ENCODE measurements around the gene PCDH9.
"Not testable (repeated sequence)": the region's sequence is repeated elsewhere in the genome, so short reads cannot be mapped to it uniquely, and the experiment has no call there.

The PCDH9 gene

DNA sequence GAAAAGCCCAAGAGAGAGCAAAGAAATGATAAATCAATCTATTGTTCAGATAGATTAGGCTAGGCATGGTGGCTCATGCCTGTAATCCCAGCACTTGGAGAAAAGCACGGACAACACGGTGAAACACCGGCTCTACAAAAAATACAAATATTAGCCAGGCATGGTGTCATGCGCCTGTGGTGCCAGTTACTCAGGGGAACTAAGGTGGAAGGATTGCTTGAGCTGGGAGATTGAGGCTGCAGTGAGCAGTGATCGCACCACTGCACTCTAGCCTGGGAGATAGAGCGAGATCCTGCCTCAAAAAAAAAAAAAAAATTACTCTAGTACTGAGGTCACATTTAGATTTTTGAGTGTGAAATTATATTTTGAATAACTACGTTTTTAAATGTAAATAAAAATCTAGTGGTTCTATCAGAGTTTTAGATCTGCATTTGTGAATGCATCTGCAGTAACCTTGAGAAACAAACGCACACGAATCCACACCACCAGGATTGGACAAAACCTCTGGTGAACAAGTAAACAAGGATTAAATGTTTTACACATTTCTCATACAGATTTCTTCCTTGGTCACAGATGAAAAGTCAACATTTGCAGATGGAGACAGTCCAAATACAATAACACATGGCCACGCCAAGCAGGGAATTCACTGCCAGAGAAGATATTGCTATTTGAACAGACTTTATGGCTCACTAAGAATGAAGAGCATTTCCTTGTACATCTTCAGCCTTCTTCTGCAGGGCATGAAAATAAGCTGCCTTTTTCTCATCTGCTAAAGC lies 917.6 kb downstream of the PCDH9 start:
- DNase-seq, result peak; percentile 5

DNA sequence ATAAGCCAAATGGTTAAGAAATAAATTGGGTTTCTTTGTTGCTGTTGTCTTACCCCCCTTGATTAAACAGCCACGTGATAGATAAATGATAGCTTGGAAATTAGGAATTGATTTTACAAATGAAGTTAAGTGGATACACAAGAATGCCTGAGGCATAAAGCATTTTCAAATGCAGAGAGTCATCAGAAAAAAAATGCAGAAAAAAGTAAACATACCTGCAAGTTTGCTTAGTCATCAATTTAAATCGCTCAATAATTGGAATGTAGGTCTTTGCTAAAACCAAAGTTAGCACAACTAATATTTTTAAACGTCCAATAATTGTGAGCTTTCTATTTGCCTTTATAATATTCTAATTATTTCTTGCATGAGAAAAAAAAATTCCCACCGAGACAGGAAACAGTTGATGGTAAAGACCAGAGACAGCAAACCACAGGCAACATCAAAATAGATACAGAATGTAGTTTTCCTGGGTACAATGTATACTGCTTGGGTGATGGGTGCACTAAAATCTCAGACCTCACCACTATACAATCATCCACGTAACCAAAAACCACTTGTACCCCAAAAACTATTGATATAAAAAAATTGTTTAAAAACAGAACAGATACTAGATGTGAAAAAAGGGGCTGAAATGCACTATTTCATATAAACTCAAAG lies 924.0 kb downstream of the PCDH9 start:
- DNase-seq, result no peak

DNA sequence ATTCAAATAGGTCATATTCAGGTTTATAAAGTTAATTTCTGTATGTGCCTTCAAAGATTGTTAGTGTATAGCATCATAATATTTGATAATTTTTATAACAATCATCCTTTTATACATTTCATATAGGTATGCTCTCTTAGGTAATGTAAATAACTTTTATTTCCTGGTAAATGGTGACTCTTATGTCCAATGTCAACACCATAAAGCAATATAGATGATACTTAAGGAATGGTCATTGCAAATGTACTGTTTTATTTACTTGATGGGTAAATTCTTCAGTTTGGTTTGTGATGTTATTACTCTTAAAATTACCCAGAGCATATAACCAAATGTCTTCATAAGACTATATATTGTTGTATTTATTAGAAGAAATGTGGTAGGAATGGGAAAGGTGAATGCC lies 928.7 kb downstream of the PCDH9 start:
- no peak for DNase-seq

DNA sequence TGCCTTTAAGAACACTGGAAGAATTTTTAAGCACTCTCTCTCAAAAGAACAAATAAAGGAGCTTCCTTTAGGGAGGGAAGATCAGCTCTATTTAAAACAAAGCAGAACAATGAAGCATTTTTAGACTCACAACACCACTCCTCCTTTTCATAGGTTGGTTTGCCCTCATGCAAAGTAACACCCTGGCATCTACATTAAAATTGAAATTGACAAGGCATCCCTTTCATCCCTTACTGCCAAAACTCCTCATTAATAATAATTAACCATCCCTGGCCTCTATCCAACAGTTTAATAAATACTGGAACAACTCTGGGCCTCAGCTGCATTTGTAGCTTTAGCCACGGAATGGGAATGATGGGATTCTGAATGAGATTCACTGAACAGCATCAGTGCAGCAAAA lies 929.1 kb downstream of the PCDH9 start:
- DNase-seq, result no peak

DNA sequence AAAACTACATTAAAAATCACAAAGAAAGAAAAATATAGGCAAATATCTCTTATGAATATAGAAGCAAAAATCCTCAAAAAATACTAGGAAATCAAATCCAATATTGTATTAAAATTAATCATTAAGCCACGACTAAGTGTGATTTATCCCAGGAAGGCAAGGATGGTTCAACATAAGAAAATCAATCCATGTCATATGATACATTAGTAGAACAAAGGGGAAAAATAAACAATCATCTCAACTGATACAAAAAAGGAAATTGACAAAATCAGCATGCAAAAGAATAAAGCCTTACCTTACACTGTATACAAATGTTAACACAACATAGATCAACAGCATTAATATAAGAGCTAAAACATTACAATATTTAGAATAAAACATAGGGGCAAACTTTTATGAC lies 933.3 kb downstream of the PCDH9 start:
- no peak for DNase-seq

DNA sequence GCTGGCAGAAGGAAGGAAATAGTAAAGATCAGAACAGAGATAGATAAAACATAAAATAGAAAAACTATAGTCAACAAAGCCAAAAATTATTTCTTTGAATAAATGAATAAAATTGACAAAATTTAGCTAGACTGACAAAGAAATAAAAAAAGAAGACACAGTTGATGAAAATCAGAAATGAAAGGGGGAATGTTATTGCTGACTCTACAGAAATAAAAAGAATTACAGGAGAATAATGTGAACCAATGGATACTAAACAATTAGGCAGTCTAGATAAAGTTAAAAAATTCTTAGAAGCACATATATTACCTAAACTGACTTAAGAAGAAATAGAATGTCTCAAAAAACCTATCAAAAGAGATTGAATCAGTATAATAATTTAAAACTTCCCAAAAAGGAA lies 933.8 kb downstream of the PCDH9 start:
- no peak for DNase-seq

DNA sequence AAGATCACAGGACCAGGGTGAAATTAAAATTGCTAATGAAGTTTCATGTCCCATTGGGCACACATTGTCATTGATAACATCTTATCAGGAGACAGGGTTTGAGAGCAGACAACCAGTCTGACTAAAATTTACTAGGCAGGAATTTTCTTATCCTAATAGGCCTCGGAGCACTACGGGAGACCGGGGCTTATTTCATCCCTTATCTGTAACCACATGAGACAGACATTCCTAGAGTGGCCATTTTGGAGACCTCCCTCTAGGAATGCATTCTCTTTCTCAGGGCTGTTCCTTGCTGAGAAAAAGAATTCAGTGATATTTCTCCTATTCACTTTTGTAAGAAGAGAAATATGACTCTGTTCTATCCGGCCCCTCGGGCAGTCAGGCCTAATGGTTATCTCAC lies 943.3 kb downstream of the PCDH9 start:
- not testable (repeated sequence) for DNase-seq

DNA sequence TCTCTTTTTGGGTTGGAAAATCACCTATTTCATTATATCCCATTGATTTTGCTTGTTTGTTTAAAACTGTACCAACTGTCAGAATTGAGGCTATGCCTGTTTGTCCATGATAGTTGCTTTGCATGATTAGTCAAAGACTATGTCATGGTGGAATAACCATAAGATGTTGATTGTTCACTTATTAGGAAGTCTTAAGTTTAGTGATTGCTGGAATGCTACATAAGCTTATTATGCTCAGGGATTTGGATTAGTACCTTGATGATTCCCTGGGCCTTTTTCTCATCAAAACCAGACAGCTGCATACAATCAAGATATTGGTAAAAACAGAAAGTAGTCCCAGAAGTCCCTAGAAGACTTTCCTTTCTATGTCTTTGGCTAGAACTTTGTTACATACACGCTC lies 954.7 kb downstream of the PCDH9 start:
- no peak for DNase-seq

DNA sequence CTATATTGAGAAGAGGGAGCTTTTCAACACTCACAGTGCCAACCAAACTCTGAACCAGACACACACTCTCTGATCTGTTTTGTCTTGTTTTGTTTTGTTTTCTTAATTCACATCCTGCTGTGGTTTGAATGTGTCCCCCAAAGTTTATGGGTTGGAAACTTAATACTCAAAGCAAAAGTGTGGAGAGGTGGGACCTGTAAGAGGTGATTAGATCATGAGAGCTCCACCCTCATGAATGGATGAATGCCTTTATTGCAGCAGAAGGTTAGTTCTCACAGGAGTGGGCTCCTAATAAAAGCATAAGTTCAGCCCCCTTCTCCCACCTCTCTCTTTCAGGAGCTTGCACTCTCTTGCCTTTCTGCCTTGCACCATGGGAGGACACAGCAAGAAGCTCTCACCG lies 957.1 kb downstream of the PCDH9 start:
- DNase-seq, result no peak

DNA sequence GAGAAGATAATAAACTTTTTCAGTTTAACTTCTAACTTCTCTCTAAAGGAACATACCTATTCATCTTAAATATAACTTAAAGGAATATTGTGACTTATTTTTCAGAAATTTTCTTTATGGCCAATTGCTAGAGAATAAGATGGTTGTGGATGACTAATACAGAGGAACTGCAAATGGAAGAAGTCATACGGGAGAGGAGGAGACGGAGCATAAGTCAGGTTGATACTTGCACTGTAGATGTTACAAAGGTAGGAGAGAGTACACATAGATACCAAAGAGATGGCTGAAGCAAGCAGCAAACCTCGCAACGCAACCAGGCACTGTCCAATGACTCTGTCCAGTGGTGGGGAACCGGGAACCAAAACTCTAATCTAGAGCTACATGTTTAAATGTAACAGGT lies 963.4 kb downstream of the PCDH9 start:
- no peak for DNase-seq

DNA sequence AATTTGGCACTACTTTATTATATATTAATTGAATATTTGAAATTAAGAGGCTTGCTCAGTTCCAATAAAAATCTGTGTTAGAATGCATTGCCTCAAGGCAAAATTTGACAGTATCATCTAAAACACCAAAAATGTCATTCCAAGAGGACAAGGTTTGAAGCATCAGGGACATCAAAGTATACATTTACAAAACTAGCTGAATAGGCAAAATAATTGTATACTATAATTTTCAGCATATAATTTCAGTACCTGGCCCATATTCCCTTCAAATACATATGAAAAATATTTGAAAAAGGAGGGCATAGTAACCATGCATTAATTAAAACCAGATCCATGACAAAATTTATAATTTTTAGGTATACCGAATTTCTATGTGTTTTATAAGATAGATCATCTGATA lies 963.8 kb downstream of the PCDH9 start:
- DNase-seq, result no peak

DNA sequence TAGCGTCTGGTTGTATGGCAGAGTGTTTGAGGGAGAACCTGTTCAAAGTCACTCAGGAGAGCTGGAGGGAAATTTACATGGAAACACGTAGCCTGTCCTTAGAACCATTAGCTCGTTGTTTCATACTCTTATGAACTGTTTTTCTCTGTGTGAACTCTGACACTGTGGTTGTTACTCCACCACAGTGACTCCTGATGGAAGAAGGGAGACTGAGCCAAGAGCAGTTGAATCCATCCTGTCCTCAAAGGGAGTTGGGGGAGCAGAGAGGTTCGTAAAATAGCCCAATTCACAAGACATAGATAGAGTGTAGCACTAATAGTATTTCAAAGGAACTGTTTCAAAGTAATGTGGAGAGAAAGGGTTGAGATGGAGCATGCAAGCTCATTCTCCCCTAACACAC lies 964.8 kb downstream of the PCDH9 start:
- no peak for DNase-seq

DNA sequence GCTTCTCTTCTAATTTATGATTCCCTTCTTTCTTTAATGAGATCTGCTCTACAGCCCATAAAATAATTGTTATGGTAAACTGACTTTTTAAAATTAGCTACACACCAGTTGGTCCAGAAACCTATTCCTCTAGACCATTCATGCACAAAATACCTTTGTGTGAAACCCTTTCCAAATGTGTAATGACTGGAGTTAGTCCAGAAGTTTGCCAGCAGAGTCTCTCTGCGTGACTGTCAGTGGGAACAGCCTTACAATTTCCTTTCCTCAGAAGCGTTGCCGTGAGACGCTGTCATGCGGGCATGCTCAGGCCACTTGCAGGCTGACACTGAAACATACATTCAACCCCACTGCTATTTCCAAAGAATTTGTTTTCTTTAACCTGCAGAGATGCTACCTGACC lies 965.2 kb downstream of the PCDH9 start:
- DNase-seq, result peak; percentile 1

DNA sequence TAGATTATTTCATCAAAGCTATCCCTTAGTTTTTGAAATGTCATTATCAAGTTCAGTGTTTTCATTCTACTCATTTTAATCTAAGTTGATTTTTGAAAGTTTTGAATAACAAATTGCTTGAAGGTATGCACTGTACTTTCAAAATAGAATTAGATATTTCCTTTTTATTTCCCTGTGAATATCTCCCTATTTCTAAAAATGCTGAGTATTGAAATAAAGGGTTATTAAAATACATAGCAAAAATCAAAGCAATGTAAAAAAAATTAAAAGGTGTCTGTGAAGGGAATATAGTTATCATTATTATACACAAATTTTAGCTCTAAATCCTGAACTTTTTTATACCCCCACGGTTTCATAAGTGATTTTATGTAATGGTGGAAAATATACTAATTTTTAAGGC lies 967.8 kb downstream of the PCDH9 start:
- no peak for DNase-seq

DNA sequence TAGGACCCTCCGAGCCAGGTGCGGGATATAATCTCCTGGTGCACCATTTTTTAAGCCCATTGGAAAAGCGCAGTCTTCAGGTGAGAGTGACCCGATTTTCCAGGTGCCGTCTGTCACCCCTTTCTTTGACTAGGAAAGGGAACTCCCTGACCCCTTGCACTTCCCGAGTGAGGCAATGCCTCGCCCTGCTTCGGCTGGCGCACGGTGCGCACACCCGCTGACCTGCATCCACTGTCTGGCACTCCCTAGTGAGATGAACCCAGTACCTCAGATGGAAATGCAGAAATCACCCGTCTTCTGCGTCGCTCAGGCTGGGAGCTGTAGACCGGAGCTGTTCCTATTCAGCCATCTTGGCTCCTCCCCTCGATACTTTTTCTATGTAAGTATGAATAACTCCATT lies 970.7 kb downstream of the PCDH9 start:
- not testable (repeated sequence) for DNase-seq
